IPS-NIHi7 (cell line): ENCODE results near the gene SLC1A4.
A peak's percentile ranks its signal among the peaks of the same experiment; 100 is the strongest.

Source experiments
- DNase-seq: peaks from one replicate; pipeline ENCODE4 v3.0.0; 2012; ENCODE audit warnings: mixed read lengths; ENCODE audit errors: extremely low spot score

Gene SLC1A4

DNA sequence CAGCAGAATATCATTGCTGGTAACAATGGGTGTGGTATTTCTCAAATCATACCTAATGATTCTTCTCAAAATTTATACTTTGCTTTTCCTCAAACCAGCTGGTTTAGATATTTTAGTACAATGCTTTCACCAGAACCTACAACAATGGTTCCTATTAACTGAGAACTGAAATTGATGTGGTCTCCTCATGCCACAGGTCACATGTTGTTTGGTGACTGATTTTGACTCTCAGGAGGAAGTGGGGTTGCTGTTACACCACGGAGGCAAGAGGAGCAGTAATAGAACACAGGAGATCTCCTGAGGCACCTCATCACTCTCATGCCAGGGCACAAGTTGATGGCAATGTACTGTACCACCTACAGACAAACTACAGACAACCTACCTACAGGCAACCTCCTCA is 64.0 kb downstream of the SLC1A4 start:
- no peak for DNase-seq

DNA sequence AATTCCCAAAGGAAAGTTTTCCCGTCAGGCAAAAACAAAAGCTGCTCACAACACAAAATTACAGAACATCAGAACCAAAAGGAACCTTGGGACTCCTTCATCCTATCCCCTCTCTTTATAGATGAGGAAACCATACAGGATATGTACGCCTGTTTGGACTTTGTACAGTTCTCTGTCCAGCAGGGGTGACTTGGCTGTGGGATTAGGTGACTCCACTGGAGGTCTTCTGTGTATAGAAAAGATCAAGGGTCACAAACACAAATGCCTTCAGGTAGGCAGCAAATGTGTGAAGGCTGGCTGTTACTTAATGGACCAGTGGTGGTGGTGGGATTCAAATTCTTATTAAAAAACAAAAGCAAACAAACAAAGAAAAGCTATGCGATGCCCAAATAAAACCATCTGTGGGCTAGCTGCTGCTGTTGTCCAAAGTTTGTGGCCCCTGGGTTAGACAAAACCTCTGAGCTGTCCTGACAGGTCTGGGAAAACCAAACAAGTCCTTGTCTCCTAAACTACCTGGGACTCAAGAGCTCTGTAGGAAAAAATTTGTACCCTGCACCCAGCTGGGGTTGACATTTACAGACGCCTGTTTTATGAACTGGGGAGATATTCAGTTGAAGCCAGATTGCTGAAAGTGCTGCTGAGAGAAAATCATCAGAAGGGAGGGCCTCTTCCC is 65.7 kb downstream of the SLC1A4 start:
- no peak for DNase-seq

DNA sequence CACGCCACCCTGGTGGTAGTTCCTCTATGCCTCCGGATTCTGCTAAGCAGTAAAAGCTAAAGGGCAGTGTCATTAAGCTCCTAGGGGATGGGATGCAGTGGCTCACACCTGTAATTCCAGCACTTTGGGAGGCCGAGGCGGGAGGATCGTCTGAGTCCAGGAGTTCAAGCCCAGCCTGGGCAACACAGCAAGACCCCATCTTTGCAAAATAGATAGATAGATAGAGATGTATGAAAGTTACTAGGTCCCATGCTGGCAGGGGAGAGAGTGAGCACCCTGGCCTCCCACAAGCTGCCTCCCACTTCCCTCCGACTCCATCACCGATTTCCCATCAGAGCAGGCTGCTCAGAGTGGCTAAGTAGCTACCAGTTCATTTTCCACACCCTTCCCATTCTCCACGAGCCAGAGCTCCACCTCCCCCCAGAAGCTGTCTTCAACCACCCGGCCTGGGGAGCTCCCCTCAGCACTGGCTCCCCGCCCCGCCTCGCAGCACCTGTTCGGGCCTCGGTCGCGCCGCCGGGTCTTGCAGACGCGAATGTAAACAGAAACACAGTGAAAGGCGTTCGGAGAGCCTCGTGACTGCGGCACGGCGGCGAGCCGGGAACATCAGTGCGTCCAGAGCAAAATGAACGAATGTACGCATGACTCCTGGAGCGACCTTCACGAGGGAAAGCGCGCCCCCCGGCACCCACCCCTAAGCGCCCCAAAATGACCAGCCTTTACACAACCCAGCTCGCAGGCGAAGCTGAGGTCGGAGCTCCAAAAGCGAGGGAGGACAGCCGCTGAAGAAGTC is 66.4 kb downstream of the SLC1A4 start:
- no peak for DNase-seq

DNA sequence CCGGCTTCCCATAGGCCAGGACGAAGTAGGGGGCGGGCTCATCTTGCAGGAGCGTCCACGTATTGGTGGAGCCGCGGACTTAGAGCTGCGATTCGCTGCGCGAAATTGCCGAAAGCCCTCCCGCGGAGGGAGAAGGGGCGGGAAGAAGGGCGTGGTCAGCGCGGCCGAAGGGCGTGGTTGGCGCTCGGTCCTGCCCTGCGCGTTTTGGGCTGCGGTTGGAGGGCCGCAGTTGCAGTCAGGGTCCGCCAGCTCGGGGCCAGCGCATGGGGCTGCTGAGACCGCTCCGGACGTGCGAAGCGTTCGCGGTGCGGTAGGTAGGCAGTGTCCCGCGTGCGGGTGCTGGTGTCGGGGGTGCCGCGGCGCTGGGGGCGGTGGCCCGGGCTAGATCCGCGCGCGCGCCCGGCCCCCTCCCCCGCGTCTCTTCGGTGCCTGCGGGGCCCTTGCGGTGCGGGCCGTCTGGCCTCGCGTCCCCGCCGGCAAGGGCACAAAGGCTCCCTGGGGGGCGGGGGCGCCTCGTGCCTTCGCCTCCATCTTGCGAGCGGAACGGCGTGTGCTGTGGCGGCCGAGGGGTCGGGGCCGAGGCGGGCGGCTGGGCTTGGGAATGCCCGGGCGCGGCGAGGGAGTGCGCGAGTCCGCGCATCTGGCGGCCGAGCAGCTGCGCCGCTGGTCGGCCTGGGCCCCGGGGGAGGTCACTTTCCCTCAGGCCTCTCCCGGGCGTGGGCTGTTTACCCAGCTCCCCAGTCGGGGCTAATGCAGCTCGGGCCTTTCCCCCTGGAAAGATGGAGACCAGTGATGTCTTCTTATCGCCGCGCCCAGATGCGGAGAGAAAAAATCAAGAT is 67.2 kb downstream of the SLC1A4 start, which contains the start of gene CEP68:
CEP68 (plus strand) TSS at position 202 of the 839 bp plus-strand sequence. CDS start 13,029 bp downstream, outside the sequence.
- DNase-seq = peak; percentile 98

DNA sequence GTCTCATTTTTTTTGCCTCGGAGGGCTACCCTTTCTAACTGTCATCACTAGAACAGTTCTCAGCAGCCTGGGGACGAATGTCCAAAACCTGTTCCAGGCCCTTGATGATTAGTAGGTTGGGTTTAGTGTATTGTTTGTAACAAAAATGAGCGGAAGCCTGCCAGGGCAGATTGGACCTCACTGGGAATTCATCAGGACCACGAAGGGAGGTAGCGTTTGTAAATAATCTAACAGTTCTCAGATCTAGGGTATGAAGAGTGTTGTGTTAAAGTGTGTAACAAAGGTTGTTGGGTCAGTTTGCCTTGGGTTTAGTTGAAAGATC is 67.8 kb downstream of the SLC1A4 start:
- no peak for DNase-seq

DNA sequence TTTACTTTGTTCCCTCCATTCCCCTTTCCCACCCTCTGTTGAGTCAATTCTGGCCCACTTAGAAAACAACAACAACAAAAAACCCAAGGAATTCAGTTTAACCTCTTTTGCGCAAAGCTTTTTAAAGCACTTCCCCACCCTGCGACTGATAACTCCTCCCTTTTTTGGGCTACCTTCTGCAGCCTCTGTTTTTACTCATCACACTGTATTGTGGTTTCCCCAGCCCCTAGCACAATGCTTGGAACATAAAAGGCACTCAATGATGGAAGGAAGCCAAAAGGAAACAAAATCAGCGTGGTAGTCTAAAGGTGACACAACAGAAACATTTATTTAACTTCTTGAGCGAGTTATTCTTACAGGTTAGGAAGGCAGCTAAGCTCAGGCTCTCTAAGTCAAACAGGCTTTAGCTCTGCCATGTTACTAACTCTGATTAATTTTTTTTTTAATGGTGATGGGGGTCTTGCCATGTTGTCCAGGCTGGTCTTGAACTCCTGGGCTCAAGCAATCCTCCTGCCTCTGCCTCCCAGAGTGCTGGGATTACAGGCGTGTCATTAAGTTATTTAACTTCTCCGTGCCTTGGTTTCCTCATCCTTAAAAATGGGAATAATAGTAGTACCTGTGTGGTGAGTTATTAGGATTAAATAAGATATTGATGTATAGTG is 68.3 kb downstream of the SLC1A4 start:
- DNase-seq = no peak

DNA sequence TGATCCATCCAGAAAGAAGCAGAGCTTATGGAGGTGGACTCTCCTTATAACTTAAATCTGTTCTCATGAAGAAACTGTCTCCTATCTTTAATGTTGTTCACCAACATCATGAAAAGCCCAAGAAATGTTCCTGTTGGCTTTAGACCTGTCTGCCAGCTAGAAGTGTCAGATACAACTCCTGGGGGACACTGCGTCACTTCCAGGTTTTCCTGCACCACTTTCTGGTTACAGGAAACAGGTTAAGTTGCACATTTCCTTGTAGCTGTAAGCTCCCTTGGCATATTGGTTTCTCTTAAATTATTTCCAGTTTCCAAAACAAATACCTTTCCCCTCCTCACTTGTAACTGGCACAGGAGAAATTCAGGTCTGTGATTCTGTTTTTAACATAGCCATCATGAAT is 69.9 kb downstream of the SLC1A4 start:
- no peak for DNase-seq

DNA sequence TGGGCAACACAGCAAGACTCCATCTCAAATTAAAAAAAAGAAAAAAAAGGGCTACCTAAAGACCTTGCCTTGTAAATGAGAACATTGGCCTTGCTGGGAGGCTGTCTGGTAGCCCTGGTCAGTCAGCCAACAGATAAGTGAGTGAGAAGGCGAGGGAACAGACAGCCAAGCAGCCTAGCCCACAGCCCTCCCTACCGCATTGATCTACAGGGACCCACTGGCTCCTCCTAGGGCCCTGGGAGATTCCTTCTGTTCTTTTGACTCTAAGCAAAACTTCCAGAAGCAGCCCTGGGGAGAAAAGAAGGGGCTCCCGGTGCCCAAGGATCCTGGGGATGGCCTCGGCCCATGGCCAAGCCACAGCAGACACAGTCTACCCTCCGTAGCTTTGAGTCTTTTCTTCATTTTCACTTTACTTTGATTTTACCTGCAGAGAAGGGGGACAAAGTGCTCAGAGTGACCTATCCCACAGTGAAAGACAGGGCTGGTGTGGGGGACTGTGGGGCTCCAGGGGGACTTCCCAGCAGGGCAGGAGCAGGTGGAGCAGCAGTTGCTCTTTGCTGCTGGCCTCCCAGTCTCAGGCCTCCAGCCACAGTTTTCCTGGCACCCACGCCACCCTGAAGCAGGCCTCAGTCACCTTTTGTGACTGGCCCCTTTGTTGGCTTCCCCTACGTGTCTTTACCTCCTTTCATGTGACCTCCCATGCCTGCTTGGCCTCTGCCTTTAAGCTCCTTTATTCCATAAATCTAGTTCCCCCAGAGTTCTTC is 72.1 kb downstream of the SLC1A4 start:
- DNase-seq = no peak

DNA sequence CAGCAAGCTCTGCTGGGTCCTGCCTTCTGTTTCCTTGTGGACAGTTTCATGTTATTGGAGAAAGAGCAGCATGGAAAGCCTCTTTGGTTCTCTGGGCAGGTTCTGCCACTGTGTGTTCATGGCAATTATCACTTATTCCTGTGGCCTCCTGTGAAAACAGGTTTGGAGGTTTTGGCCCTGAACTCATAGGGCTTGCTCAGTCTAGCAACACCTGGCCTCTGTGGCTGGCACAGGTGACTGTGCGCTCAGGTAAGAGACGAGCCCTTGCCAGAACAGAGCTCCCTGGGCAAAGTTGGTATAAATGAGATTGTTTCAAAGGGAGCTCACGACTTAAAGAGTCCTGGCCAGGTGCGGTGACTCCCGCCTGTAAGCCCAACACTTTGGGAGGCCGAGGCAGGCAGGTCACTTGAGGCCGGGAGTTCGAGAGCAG is 72.7 kb downstream of the SLC1A4 start:
- no peak for DNase-seq

DNA sequence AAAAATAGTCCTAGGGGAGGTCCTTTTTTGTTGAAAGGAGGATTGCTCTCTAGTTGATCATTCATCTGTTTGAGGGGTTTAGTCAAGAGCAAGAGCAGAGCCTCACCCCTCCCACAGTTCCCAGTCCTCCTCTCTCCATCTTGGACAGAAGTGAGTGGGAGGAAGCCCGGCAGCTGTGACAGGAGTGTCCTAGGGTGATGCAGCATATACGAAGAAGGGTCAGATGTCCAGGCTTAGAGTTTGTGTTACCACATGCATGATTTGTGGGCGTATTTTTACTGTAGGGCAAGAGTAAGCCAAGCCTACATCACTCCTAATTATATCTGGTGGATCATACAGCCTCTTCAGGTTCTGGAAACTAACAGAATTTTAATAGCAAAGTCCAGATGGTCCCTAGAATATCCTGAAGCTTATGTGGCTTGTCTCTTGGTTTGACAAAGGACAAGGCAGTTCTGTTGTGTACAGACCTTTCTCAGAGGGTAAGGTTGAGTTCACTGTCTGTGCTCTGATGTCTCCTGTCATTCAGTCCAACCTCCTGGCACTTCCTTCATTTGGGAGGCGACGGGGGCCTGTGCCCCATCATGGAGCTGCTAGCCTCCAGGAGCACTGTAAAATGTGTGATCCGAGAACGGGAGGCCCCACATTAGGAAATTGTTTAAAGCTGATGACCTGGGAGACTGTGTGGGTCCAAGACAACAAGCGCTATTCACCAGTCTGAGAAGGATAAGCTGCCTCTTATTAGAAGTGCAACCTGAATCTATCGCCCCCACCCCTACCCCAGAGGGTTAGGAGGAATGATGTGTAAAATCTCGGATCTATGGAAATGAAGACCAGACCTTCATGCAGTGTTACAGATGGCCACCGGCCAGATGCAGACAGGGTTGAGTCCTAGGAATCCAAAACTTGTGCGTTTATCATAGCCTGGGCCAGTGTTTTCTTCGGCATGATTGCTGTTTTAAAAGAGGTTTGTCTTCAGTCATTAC is 73.9 kb downstream of the SLC1A4 start:
- DNase-seq = no peak

DNA sequence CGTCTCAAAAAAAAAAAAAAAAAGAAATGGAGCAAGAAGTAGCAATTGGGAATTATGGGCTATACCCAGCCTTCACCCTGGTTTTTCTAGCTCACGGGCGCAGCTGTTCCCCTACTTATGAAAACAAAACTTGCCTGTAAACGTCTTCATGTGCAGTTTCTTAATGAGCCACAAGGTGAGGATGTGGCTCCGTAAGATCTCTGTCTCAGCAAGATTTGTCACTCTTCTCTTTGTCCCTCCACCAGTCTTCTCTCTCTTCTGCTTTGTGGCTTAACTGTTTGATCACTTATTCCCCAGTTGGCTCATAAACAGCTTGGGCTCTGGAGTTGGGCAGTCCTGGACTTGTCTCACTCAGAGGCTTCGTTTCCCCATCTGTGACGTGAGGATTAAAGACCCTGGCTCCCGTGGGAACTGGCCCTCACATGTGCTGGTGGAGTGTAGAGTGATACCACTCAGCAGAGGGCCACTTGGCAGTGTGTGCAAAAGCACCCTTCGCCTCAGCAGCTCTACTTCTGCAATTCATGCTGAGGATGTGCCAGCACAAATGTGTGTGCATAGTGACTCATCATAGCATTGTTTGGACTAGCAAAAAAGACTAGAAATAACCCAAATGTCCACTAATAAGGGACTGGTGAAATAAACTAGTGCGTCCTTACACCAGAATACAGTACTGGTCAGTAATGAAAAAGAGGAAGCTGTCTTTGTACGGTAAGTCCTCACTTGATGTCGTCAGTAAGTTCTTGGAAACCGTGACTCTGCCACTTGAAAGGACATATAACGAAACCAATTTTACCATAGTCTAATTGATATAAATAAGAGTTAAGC is 75.7 kb downstream of the SLC1A4 start:
- DNase-seq = peak; percentile 49

DNA sequence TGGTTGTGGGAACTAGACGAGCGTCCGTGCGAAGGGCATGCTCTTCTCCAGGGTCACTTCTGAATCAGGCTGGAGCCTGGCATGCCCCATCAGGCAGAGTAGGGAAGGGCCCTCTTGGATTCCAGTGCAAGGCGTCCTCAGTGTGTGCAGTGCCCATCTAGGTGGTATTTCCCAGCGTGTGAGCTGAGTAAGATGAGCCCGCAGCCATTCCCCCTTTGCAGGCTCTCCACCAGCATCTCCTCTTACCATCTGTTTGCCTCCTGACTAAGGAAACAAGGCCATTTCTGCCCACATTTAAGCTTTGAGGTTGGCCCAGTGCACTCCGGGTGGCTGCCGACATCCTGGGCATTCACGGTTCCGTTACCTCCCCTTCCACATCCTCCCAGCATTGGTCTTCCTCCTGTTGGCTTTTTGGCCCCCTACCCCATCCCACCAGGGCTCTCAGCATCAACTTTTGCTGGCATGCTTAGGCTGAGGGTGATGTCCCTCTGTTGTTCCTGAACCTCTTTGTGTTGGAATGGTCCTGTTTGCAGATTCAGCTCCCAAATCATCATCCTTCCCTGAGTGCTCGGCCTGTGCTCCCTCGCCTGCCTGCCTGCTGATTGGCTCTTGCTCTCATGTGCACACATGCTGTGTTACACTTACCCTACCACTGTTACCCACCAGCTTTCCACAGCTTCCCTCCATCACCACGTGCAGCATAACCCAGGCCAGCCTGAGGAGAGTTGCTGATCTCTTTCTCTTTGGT is 78.8 kb downstream of the SLC1A4 start:
- no peak for DNase-seq

DNA sequence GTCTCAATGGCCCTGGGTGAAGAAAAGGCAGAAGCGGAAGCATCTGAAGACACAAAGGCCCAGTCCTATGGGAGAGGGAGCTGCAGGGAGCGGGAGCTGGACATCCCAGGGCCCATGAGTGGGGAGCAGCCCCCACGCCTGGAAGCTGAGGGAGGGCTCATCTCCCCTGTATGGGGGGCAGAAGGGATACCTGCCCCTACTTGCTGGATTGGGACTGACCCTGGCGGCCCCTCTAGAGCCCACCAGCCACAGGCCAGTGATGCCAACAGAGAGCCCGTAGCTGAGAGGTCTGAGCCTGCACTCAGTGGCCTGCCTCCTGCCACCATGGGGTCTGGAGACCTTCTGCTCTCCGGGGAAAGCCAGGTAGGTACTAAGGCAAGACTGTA is 80.2 kb downstream of the SLC1A4 start:
- no peak for DNase-seq

DNA sequence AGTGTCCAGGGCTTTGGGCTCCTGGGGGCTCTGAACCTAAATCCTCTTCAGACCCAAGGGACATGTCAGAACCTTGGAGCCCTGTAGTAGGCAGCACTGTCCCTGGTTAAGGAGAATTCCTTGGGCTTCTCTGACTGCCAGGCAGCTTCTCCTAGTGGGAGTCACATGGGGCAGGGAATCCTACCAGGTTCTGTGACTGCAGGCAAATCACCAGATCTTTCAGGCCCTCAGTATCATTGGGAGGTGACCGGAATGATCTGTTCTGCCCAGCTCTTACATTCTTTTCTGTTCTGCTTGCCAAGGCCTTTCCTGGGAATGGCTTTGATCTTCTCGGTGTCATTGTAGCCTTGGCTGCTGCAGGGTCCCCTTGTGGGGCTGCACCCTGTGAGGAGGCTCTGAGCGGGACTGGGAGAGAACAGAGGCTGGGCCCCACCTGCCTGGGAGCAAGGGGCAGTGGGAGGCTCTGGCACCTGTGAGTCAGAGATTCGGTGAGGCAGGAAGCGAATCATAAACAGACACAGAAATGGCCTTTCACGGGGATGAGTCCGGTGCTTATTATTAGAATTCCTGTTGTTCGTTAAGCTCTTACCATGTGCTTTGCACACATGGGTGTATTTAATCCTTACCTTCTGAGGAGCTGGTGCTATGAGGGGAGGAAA is 81.1 kb downstream of the SLC1A4 start:
- no peak for DNase-seq

DNA sequence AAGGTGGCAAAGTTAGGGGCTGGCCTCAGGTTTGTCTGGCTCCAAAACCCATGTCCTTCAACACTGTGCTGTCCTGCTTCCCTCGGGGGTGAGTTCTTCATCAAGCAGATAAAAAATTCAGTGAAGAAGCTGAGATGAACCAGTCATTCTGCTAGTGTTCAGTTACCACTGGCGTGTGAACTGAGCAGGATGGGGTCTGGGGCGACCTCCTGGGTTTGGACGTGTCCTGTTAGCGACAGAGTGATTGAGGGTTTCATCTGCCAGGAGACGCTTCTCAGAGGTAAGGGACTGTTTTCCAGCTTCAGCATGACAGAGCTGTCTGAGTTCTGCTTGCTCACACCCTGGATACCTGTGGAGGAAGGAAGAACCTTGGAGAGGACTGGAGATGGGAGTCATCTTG is 81.7 kb downstream of the SLC1A4 start:
- DNase-seq = no peak

DNA sequence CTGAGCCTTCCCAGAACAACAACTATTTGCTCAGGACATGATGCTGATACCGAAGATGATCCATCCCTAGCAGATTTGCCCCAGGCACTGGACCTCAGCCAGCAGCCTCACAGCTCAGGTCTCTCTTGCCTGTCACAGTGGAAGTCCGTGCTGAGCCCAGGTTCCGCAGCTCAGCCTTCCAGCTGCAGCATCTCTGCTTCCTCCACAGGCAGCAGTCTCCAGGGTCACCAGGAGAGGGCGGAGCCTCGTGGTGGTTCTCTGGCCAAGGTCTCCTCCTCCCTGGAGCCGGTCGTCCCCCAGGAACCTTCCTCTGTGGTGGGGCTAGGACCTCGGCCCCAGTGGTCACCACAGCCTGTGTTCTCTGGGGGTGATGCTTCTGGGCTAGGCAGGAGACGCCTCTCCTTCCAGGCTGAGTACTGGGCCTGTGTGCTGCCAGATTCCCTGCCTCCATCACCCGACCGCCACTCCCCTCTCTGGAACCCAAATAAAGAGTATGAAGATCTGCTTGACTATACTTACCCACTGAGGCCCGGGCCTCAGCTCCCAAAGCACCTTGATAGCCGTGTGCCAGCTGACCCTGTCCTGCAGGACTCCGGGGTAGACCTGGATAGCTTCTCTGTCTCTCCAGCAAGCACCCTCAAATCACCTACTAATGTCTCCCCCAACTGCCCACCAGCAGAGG is 82.4 kb downstream of the SLC1A4 start:
- peak; percentile 65 for DNase-seq
